ENCODE results near the gene C10orf90.
"Not testable (repeated sequence)": the region's sequence is repeated elsewhere in the genome, so short reads cannot be mapped to it uniquely, and the experiment has no call there.

Gene C10orf90

GRCh38 chr10:126384269-126384873 lies 286.1 kb downstream of the C10orf90 start:
- no peak for DNase-seq (ENCODE audit: extremely low read depth, low read depth)
- TF ChIP-seq CTCF (IDR thresholded peaks at IDR 0.05; ENCODE audit: low read depth, low read length), result no peak

- DNase-seq (ENCODE audit: extremely low read depth, low read depth), result no peak
- no peak for TF ChIP-seq CTCF (IDR thresholded peaks at IDR 0.05; ENCODE audit: low read depth, low read length)
These were observed 290.0 kb downstream of the C10orf90 start for GRCh38 chr10:126380352-126381076.

GRCh38 chr10:126379166-126379565 lies 291.3 kb downstream of the C10orf90 start:
- not testable (repeated sequence) for DNase-seq (ENCODE audit: extremely low read depth, low read depth)

- no peak for DNase-seq (ENCODE audit: extremely low read depth, low read depth)
- no peak for TF ChIP-seq CTCF (IDR thresholded peaks at IDR 0.05; ENCODE audit: low read depth, low read length)
These were observed 293.5 kb downstream of the C10orf90 start for GRCh38 chr10:126376956-126377355.

- TF ChIP-seq CTCF (IDR thresholded peaks at IDR 0.05; ENCODE audit: low read depth, low read length), result no peak
- DNase-seq (ENCODE audit: extremely low read depth, low read depth), result no peak
These were observed 294.5 kb downstream of the C10orf90 start for GRCh38 chr10:126375926-126376554.

- no peak for DNase-seq (ENCODE audit: extremely low read depth, low read depth)
- TF ChIP-seq CTCF (IDR thresholded peaks at IDR 0.05; ENCODE audit: low read depth, low read length), result no peak
These were observed 295.2 kb downstream of the C10orf90 start for GRCh38 chr10:126375299-126375698.
